Skeletal muscle cell (primary cell): ENCODE results near the gene SYNE3.

Experiments
- DNase-seq: peaks from one replicate; pipeline ENCODE4 v3.0.0-alpha.2; 2010; ENCODE audit warnings: low read depth
- H3K4me3 ChIP-seq: 2 replicates; pipeline ENCODE4 v1.5.1; 2011; ENCODE audit warnings: low read depth, mild to moderate bottlenecking, control low read depth, low read length, moderate library complexity

Gene SYNE3

GRCh38 chr14:95541932-95542930 lies 25.8 kb upstream of the SYNE3 start:
- no peak overlapping the region for H3K4me3 ChIP-seq
- DNase-seq = no peak

- no peak for DNase-seq
- no peak overlapping the region for H3K4me3 ChIP-seq
These were observed 24.9 kb upstream of the SYNE3 start for GRCh38 chr14:95541346-95541745.

- H3K4me3 ChIP-seq = no peak overlapping the region
These were observed 23.9 kb upstream of the SYNE3 start for GRCh38 chr14:95540236-95540855.

GRCh38 chr14:95538801-95539509 lies 22.5 kb upstream of the SYNE3 start:
- DNase-seq = no peak
- H3K4me3 ChIP-seq = no peak overlapping the region

More at GRCh38 chr14:95540236-95540855, 23.9 kb upstream of the SYNE3 start:
- no peak for DNase-seq

GRCh38 chr14:95537298-95538089 lies 21.0 kb upstream of the SYNE3 start:
- no peak overlapping the region for H3K4me3 ChIP-seq
- DNase-seq = no peak

- peak overlapping the region; percentile 86 for H3K4me3 ChIP-seq
- no peak for DNase-seq
These were observed 20.2 kb upstream of the SYNE3 start for GRCh38 chr14:95536671-95537070.

- DNase-seq = no peak
- H3K4me3 ChIP-seq = peak overlapping the region; percentile 86
These were observed 19.7 kb upstream of the SYNE3 start for GRCh38 chr14:95536036-95536593.

- DNase-seq = no peak
- peak overlapping the region; percentile 86 for H3K4me3 ChIP-seq
These were observed 19.0 kb upstream of the SYNE3 start for GRCh38 chr14:95535226-95536021.

GRCh38 chr14:95534299-95535225 lies 18.1 kb upstream of the SYNE3 start, which contains the start of gene GLRX5:
GLRX5 (plus strand) TSS chr14:95535050; CDS start chr14:95535090, 40 bp downstream.
- peak; percentile 100 for DNase-seq
- H3K4me3 ChIP-seq = peak within 1 kb of the TSS; percentile 86

GRCh38 chr14:95533822-95534221 lies 17.4 kb upstream of the SYNE3 start:
- DNase-seq = no peak
- peak overlapping the region; percentile 86 for H3K4me3 ChIP-seq

- no peak for DNase-seq
- H3K4me3 ChIP-seq = peak overlapping the region; percentile 86
These were observed 17.0 kb upstream of the SYNE3 start for GRCh38 chr14:95533391-95533821.

- H3K4me3 ChIP-seq = peak overlapping the region; percentile 86
- DNase-seq = no peak
These were observed 15.5 kb upstream of the SYNE3 start for GRCh38 chr14:95531969-95532368.

- H3K4me3 ChIP-seq = no peak overlapping the region
- no peak for DNase-seq
These were observed 15.0 kb upstream of the SYNE3 start for GRCh38 chr14:95531473-95531872.

GRCh38 chr14:95530473-95531276 lies 14.2 kb upstream of the SYNE3 start:
- H3K4me3 ChIP-seq = no peak overlapping the region
- no peak for DNase-seq

- DNase-seq = no peak
These were observed 12.8 kb upstream of the SYNE3 start for GRCh38 chr14:95529216-95529615.

GRCh38 chr14:95527387-95528002 lies 11.0 kb upstream of the SYNE3 start:
- H3K4me3 ChIP-seq = no peak overlapping the region
- no peak for DNase-seq

More at GRCh38 chr14:95529216-95529615, 12.8 kb upstream of the SYNE3 start:
- H3K4me3 ChIP-seq = no peak overlapping the region
